ENCODE measurements around the gene GSC2. TPM values are rescaled to one million over a fixed set of nuclear protein-coding genes. Genes with fewer than 3 reads are reported as not detected.

The GSC2 gene
- total and polyA plus RNA-seq, 2 of the 4 experiments (the other 2 are of a cell fraction), result not detected

DNA sequence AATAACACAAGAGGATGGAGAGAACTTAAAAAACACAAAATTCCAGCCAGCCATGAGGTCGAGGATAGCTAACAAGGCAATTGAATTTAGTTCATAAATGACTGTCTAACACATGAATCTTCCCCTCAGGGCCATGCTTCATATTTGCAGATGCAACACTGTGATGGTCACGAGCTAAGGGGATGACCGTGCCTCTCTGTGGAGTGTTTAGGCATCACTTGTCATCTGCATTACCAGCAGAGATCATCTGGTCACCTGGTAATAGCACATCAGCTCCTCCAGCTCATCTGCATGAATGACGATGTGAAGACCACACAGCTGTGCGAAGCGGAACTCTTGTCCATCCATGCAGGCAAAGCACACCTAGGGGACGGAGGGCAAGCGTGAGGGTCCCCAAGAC, 49.4 kb upstream of the GSC2 start:
- Histone ChIP-seq H3K79me1 (ENCODE audit: low read depth in 1 of 2, low read length in 2 of 2) (no peaks in the 10 kb centered on the region), H3K27me3 (ENCODE audit: control insufficient read depth, insufficient read depth, low read length) (no peaks in the 10 kb centered on the region), H3K9me3 (ENCODE audit: control insufficient read depth, insufficient read depth, low read length) (no peaks in the 10 kb centered on the region), H2AFZ (replicated peaks; ENCODE audit: low read length, poor library complexity) (no peak overlapping the region), H4K20me1 (ENCODE audit: insufficient read depth, low read length) (no peaks in the 10 kb centered on the region), H3K56ac (ENCODE audit: extremely low read depth, insufficient read depth, low read length) (no peak overlapping the region), H2BK15ac (ENCODE audit: low read depth, low read length) (no peak overlapping the region), H3K9ac (ENCODE audit: low read depth, low read length) (no peak overlapping the region), H4K91ac (ENCODE audit: insufficient read depth, low read depth, low read length) (no peak overlapping the region), H2BK5ac (ENCODE audit: low read depth, low read length, poor library complexity, severe bottlenecking) (no peak overlapping the region), H4K8ac (ENCODE audit: low read depth in 2 of 2, low read length in 2 of 2) (no peak overlapping the region), H2AK9ac (replicated peaks; ENCODE audit: low read depth, low read length, poor library complexity) (no peak overlapping the region), H3K18ac (ENCODE audit: low read depth, low read length) (no peak overlapping the region), H3K4me2 (ENCODE audit: low read depth, low read length) (no peak overlapping the region), H3K36me3 (ENCODE audit: control insufficient read depth, insufficient read depth, low read length) (peaks cover 14% of the 10 kb centered on the region; the same call in 1 of the 2 replicates), H3K4me3 (ENCODE audit: insufficient read depth, low read depth, low read length) (no peak overlapping the region), H3K23ac (ENCODE audit: low read depth, low read length) (no peak overlapping the region), H4K5ac (ENCODE audit: low read depth, low read length) (no peak overlapping the region), H3K27ac (ENCODE audit: insufficient read depth, low read length) (no peak overlapping the region), H2BK120ac (ENCODE audit: low read depth, low read length) (no peak overlapping the region), H2AK5ac (ENCODE audit: low read depth, low read length) (no peak overlapping the region), H3K4ac (ENCODE audit: low read depth, low read length) (no peak overlapping the region), H3K9me1 (ENCODE audit: insufficient read depth, low read length) (peaks cover 11% of the 10 kb centered on the region; the same call in 1 of the 2 replicates), H3K14ac (replicated peaks; ENCODE audit: low read depth, low read length) (no peak overlapping the region), H3K4me1 (ENCODE audit: control insufficient read depth, insufficient read depth, low read length) (no peaks in the 10 kb centered on the region), H2BK20ac (ENCODE audit: low read depth, low read length) (no peak overlapping the region)
- CTCF ChIA-PET, result no interaction called here
- dilution Hi-C loops (cut with HindIII; ENCODE audit: low sequenced_read_pairs, unreplicated experiment), result no loop called here
- no peak for TF ChIP-seq RFX5 (IDR thresholded peaks at IDR 0.05; ENCODE audit: low read depth, low read length)
- TF ChIP-seq POLR2A (IDR thresholded peaks at IDR 0.05; ENCODE audit: low read depth, low read length), result no peak
- TF ChIP-seq NFE2L2 (IDR thresholded peaks at IDR 0.05; ENCODE audit: low read depth, low read length), result no peak
- TF ChIP-seq MAFK (IDR thresholded peaks at IDR 0.05; ENCODE audit: low read depth, low read length), result no peak
- no peak for TF ChIP-seq CEBPB (IDR thresholded peaks at IDR 0.05; ENCODE audit: low read depth, low read length)
- TF ChIP-seq, protein P1, sequence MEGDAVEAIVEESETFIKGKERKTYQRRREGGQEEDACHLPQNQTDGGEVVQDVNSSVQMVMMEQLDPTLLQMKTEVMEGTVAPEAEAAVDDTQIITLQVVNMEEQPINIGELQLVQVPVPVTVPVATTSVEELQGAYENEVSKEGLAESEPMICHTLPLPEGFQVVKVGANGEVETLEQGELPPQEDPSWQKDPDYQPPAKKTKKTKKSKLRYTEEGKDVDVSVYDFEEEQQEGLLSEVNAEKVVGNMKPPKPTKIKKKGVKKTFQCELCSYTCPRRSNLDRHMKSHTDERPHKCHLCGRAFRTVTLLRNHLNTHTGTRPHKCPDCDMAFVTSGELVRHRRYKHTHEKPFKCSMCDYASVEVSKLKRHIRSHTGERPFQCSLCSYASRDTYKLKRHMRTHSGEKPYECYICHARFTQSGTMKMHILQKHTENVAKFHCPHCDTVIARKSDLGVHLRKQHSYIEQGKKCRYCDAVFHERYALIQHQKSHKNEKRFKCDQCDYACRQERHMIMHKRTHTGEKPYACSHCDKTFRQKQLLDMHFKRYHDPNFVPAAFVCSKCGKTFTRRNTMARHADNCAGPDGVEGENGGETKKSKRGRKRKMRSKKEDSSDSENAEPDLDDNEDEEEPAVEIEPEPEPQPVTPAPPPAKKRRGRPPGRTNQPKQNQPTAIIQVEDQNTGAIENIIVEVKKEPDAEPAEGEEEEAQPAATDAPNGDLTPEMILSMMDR (conservative IDR thresholded peaks at IDR 0.05; ENCODE audit: low read depth, low read length), result no peak
- TF ChIP-seq, protein P2, sequence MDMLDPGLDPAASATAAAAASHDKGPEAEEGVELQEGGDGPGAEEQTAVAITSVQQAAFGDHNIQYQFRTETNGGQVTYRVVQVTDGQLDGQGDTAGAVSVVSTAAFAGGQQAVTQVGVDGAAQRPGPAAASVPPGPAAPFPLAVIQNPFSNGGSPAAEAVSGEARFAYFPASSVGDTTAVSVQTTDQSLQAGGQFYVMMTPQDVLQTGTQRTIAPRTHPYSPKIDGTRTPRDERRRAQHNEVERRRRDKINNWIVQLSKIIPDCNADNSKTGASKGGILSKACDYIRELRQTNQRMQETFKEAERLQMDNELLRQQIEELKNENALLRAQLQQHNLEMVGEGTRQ (IDR thresholded peaks at IDR 0.05; ENCODE audit: low read depth, low read length), result no peak
- TF ChIP-seq MXI1 (IDR thresholded peaks at IDR 0.05; ENCODE audit: borderline replicate concordance, low read depth, low read length), result no peak
- TF ChIP-seq, protein P3, sequence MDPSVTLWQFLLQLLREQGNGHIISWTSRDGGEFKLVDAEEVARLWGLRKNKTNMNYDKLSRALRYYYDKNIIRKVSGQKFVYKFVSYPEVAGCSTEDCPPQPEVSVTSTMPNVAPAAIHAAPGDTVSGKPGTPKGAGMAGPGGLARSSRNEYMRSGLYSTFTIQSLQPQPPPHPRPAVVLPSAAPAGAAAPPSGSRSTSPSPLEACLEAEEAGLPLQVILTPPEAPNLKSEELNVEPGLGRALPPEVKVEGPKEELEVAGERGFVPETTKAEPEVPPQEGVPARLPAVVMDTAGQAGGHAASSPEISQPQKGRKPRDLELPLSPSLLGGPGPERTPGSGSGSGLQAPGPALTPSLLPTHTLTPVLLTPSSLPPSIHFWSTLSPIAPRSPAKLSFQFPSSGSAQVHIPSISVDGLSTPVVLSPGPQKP (IDR thresholded peaks at IDR 0.05; ENCODE audit: borderline replicate concordance, low read depth, low read length), result no peak
- no peak for TF ChIP-seq FOS (IDR thresholded peaks at IDR 0.05; ENCODE audit: low read depth, low read length)
- TF ChIP-seq MAZ (IDR thresholded peaks at IDR 0.05; ENCODE audit: borderline replicate concordance, low read depth, low read length), result no peak
- TF ChIP-seq BHLHE40 (IDR thresholded peaks at IDR 0.05; ENCODE audit: low read depth, low read length), result no peak
- no peak for TF ChIP-seq SMC3 (IDR thresholded peaks at IDR 0.05; ENCODE audit: low read depth, low read length)
- no peak for TF ChIP-seq CHD1 (IDR thresholded peaks at IDR 0.05; ENCODE audit: low read depth, low read length)
- no peak for TF ChIP-seq RCOR1 (IDR thresholded peaks at IDR 0.05; ENCODE audit: insufficient replicate concordance, low read length)
- no peak for TF ChIP-seq RAD21 (IDR thresholded peaks at IDR 0.05; ENCODE audit: low read length)
- POLR2A ChIA-PET (ENCODE audit: unreplicated experiment), result no interaction called here
- no TSS peak for BruUV-seq (replicated peaks)
- intact Hi-C loops (cut with micrococcal nuclease), result no loop called here
- in situ Hi-C loops (cut with MboI; ENCODE audit: low sequenced_read_pairs), result no loop called here
- no peak for ATAC-seq (ENCODE audit: low read depth)
- 90% methylated on average over 4 of the region's 8 CpGs; no CpG with 5 or more reads in 1 of the 2 experiments for WGBS, 2 experiments (ENCODE audit: extremely low coverage in 2 of 2, insufficient read length in 1 of 2)
- DNase-seq, result no peak

All from IMR-90 (cell line).